NCI-H345 treated with DMSO at 0.1 percent for 48 hours (cell line): ENCODE measurements around the gene CTDP1.

ENCODE experiments used
- DNase-seq: peaks from one replicate; lab custom pipeline; 2025; ENCODE audit not compliant: unreplicated experiment; lab: John Stamatoyannopoulos, UW

Gene CTDP1

GRCh38 chr18:79776674-79777073, 97.1 kb downstream of the CTDP1 start:
- no peak for DNase-seq

GRCh38 chr18:79778291-79778791, 98.7 kb downstream of the CTDP1 start:
- no peak for DNase-seq

GRCh38 chr18:79779021-79779699, 99.6 kb downstream of the CTDP1 start:
- no peak for DNase-seq

DNA sequence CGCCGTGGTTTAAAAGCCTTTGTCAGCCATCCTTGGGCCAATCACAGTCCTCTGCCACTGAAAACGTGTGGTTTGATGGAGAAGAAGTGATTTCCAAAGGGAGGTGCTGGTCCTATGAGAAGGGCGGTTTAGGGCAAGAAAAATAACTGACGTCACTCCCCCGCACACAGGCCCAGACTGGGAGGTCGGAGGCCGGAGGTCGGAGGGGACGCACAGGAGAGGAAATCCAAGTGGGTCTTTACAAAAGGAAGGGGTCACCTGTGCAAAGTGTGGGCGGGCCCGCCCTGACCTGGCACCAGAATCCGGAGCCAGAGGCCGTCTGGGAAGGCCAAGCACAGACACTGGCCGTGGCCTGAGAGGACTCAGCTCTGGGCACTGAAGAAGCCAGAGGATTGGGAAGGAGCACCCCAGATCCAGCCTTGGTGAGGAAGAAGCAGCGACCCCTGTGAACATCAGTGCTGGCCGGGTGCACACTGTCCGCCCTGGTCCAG, 100.1 kb downstream of the CTDP1 start:
- no peak for DNase-seq

- no peak for DNase-seq
Measured at GRCh38 chr18:79780547-79780946, 100.9 kb downstream of the CTDP1 start.

GRCh38 chr18:79781331-79781941, 101.8 kb downstream of the CTDP1 start:
- no peak for DNase-seq

DNA sequence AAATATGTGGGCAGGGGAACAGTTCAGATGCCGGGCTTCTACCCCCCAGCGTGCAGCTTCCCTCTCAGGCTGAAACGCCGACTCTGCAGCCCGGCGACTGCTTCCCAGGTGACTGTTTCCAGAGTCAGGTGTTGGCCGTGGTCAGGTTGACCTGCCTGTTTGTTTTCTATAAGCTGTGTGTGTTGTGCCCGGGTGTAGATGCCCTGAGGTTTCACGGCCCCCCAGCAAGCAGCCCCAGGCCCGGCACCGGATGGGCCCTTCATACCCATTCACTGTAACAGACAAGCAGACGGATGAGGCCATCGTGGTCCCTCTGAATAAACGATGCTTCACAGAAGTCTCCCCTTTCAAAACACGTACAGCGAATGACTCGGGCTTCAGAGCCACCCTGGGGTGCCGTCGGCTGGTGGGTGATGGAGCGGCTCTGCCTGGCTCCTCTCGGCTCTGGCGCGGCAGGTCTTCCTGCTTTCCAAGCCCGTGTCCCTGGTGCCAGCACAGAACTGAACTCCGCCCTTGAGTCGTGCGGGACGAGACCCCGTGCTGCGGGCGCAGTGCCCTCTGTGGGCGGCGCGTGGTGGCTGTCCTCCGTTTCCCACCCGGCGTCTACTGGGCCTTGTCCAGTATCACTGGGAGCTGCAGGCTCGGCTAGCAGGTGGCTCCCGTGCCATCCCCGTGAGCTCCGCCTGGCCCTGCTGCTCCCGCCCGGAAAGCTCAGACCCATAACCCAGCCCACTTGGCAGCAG, 103.1 kb downstream of the CTDP1 start:
- peak; percentile 8 for DNase-seq

- no peak for DNase-seq
Measured at GRCh38 chr18:79784071-79784913, 104.7 kb downstream of the CTDP1 start.

DNA sequence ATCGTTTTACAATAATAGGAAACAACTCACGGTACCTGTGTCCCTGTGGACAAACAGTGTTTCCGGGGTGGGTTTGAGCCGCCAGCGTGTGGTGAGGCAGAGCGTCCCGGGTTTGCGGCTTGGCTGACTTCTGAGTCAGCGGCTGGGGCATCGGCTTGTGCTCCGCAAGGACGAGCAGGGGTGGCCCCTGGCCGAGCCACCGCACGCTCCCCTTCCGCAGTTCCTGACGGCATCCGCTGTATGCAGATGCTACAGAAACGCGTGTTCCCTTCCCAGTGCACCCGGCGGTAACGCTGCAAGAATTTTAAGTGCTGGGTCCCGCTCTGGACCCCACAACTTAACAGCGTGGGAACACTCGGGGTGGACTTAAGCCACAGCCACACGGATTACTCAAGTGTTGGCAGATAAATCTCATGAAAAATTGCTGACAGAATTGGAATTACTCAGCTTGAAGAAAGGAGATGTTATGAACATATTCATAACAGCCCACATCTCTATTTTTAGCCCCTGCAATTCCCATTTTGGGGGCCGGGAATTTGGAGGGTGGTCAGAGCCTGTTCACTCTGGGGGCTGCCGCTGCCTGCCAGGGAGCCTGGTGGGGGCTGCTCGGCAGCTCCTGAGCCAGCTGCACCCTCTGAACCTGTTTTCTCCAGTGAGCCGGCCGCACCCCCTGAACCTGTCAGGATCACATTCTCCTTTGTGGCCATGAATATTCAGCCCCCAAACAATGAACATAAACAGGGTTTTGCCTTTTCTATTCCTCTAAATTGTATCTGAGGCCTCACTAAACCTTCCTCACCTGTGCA, 105.6 kb downstream of the CTDP1 start:
- no peak for DNase-seq

GRCh38 chr18:79785831-79786230, 106.2 kb downstream of the CTDP1 start:
- DNase-seq: no peak

GRCh38 chr18:79786304-79786703, 106.7 kb downstream of the CTDP1 start:
- no peak for DNase-seq

GRCh38 chr18:79786786-79787526, 107.4 kb downstream of the CTDP1 start:
- DNase-seq: no peak

DNA sequence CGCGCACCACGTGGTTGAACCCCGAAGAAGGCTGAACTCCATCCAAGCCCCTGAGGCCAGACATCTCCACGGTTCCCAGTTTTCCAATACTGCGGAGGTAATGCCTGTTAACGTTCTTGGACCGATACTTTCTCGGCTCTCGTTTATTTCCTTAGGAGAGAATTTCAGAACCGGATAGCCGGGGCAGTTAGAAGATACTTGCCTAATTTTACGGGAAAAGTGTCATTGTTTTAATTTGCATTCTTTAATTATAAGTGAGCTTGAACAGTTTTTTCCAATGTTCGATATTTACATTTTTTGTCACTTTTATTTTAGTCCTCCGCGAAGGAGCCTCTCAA, 107.9 kb downstream of the CTDP1 start:
- no peak for DNase-seq

DNA sequence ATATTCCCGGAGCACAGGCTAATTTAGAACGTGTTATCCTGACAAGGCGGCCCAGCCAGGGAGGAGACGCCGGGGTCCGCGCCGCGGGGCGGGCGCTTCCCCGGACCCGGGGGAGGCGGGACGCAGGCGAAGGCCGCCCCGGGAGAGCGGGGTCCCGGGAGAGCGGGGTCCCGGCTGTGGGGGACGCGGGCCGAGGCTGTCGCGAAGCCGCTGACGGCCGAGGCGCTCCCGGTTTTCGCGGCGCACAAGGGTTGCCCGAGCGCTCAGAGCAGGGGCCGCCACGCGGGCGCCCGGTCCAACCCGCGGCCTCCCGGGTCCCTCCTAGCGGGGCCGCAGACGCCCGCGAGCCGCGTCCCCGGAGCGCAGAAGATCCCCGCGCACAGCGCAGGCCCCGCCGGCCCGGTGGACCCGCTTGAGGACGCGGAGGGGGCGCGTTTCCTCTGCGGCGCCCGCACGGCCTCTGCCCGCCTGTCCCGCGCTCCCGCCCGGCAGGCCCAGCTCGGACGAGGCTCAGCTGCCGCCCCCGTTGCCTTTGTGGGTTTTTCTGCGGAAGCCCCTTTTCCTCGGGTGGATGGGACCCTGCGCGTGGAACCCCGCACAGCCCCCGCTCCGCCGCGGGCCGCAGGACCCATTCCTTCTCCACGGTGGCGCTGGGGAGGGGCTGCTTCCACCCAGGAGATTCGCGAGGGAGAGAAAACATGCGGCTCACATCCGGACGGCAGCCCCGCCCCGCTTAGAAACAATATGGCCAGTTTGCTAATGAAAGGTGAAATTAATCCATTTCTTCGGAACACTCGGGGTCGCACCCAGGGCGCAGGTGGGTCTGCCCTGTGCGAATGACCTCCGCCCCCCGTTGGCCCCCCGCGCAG, 108.5 kb downstream of the CTDP1 start:
- no peak for DNase-seq

DNA sequence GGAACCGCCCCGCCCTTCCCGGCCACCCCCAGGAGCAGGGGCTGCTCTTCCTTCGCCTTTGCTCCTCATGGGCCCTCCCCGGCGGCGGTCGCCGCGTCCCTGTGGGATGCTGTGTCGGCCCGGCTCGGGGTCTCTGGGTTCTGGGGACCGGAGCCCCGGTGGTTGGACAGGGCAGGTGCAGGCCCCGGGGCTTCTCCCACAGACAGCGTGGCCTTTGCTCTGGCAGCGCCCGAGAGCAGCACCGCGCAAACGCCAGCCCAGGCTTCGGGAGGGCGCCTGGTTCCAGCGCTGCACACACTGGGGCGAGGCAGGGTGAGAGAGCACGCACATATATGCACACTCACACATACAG, 109.1 kb downstream of the CTDP1 start:
- DNase-seq: no peak

GRCh38 chr18:79789091-79789891, 109.7 kb downstream of the CTDP1 start:
- no peak for DNase-seq

DNA sequence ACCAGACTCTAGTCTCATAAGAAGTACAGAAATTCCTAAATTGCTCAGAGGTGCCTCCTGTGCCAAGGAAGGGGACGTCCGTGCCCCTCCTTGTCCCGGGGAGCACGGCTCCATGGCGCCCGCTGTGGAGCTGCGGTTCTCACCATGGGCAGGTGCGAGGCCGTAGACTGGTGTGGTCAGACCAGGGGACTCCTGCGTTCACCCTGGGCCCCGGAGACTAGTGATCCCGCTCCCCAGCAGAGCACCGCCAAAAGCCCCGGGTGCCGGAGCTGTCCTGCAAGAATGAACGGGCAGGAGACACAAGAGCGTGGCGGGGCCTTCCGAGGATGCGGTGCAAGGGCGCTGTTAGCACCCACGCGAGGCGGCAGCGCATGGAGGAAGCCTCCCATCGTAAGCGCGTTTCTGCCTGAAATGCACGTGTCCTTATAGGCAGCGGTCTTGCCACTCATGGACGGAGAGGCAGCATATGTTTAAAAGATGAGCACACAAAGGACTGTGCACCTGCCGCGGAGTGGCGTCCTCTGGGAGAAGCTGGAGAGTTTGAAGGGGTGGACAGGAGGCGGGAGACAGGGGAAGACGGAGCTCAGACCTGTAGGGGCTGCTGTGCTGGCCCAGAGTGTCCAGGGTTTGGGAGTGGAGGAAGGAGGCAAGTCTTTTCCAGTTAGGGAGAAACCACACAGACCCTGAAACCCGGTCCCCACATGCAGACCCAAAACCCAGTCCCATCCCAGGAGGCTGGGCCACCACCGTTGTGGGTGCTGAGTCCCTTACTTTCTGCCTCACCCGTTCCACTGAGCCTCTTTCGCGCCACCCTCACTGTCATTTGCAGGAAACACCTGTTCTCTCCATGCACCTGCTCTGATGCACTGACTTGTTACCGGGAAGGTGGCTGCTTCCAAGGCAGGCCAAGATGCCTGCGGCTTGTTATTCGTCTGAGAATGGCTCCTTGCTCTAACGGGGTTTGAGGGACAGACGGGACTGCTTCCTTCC, 110.6 kb downstream of the CTDP1 start:
- peak; percentile 70 for DNase-seq
